Activated CD8-positive, alpha-beta memory T cell treated with anti-CD3 and anti-CD28 coated beads for 24 hours (primary cell): ENCODE results near the gene NTSR1.

Experiments
- DNase-seq: peaks from one replicate; pipeline ENCODE4 v3.0.0-alpha.2; 2020

NTSR1 gene

DNA sequence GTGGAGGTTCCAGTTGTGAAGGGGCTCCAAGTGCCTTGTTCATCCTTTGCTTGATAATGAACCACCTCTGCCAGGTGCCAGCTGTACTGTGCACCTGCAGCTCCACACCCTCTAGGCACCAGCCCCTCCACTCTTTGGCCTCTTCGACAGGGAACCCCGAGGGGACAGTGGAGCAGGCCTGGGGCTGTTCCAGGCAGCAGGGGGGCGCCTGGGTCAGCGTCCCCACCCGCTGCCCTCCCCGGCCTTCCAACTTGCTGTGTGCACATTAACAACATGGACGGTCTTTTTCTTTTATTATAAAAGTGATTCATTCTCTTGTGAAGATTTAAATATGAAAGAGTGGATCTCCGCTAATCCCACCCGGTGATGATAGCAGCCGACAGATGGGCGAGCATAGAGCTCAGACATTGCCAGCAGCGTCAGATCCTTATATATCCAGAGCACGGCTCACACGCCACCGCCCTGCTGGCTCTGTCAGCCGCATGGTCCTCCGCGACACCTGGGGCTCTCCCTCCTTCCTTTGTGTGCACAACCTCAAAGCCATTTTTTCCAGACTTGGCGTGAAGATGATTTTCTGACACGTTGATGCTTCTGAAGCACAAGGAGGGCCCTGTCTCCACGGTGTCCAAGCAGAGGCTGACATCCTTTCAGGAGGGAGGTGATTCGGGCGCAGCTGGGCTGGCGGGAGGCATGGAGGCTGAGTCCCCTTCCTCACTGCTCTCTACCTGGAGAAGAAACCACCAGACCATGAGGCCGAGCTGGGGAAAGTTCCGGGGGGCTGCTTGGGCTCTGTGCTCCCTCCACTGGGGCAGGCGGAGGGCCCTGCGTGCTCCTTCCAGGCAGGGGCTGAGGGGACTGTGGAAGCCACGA is 65.4 kb downstream of the NTSR1 start:
- DNase-seq = no peak

DNA sequence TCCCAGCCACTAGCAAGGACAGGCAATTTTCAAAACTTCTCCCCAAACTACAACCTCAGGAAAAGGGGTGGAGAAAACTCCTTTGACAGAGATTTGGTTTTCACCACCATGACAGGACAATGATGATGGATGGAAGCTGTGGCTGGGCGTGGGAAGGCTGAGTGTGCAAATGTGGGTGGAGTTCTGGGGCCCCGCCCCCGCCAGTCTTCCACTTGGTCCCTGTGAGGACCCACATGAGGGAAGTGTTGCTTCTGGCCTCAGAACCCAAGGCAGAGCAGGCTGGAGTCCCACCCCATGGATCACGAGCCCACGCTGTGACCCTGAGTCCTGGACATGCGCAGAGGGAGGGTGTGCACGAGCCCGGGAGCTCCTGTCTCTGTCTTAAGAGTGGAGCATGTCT is 66.1 kb downstream of the NTSR1 start:
- no peak for DNase-seq

DNA sequence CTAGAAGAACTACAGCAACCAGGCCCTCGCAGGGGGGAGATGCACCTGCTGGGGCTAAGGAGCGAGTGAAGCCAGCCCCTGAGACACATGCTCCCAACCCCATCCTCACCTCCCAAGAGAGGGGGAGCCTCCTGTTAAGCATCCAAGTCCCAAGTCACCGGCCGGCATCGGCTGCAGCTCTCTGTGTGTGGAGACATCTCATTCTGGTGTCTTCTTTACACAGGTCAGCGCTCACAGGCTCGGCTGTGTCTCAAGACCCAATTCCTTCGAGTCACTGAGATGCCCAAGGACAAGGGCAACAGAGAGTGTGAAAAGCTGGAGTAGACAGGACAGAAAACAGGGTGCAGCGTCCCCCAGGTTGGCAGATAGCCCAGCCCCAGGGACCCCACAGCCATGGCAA is 66.6 kb downstream of the NTSR1 start:
- DNase-seq = no peak

DNA sequence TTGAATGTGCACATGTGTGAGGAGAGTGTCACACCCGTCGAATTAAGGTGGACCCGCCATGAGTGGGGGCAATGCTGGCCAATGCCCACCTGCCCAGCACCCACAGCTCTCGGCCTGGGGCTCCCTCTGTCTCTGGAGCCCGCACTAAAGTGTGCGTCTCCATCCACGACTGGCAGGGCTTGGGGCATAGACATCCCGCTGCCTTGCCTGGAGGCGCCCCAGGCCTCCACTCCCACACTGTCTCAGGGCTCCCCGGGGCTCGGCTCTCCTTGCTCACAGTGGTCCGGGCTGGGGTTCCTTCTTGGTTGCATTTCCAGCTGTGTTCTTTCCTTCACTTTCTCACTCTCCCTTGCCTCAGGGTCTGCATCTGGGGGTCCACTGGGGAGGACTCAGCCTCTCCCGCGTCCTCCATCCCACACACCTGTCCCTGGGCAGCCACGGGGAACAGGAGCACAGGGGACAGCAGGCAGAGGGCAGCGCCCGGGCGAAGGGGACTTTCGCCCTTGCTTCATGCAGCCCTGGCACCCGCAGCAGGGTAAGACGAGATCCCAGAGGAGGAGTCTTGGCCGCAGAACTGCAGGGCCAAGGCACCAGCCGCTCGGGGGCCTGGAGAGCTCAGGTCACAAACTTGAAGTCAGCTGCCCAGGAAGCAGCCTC is 67.5 kb downstream of the NTSR1 start:
- no peak for DNase-seq

DNA sequence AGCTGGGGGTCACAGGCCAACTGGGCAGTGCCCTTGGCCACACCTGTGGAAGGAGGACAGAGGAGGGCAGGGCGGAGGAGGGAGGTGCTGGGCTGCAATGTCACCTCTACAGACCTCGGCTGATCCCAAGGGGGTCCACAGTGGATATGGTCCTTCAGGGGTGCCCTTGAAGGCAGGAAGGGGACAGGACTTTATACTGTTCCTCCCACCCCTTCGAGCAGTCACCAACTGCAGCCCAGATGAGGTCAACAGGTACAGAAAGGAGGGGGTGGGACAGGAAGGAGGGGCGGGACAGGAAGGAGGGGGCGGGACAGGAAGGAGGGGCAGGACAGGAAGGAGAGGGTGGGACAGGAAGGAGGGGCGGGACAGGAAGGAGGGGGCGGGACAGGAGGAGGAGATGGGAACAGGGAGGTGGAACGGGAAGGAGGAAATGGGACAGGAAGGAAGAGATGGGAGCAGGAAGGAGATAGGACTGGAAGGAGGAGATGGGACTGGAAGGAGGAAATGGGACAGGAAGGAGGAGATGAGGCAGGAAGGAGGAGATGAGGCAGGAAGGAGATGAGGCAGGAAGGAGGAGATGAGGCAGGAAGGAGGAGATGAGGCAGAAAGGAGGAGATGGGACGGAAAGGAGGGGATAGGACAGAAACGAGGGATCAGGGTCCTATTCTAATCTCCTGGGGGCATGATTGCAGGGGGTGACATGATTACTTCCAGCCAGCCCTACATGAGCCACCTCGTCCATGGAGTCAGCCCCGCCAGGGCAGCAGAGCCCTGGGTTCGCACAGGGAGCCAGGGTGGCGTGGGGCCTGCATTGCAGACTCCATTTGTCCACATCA is 68.3 kb downstream of the NTSR1 start:
- peak; percentile 79 for DNase-seq

DNA sequence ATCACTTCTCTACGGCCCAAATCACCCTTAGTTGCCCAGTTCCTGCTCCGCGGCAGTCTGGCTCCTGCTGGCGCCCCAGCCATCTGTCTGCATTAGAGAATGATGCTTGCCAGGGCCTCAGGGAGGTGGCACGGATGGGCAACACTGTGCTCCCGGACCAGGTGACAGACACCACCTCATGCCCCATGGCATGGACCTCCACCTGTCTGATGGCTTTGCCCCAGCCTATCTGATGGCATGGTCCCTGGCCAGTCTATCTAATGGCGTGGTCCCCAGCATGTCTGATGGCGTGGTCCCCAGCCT is 68.8 kb downstream of the NTSR1 start:
- peak; percentile 69 for DNase-seq

DNA sequence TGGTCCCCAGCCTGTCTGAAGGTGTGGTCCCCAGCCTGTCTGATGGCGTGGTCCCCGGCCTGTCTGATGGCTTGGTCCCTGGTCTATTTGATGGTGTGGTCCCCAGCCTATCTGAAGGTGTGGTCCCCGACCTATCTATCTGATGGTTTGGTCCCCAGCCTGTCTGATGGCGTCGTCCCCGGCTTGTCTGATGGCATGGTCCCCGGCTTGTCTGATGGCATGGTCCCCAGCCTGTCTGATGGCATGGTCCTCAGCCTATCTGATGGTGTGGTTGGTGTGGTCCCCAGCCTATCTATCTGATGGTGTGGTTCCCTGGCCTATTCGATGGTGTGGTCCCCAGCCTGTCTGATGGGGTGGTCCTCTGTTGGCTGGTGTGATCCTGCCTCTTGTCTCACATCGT is 69.4 kb downstream of the NTSR1 start:
- DNase-seq = no peak

DNA sequence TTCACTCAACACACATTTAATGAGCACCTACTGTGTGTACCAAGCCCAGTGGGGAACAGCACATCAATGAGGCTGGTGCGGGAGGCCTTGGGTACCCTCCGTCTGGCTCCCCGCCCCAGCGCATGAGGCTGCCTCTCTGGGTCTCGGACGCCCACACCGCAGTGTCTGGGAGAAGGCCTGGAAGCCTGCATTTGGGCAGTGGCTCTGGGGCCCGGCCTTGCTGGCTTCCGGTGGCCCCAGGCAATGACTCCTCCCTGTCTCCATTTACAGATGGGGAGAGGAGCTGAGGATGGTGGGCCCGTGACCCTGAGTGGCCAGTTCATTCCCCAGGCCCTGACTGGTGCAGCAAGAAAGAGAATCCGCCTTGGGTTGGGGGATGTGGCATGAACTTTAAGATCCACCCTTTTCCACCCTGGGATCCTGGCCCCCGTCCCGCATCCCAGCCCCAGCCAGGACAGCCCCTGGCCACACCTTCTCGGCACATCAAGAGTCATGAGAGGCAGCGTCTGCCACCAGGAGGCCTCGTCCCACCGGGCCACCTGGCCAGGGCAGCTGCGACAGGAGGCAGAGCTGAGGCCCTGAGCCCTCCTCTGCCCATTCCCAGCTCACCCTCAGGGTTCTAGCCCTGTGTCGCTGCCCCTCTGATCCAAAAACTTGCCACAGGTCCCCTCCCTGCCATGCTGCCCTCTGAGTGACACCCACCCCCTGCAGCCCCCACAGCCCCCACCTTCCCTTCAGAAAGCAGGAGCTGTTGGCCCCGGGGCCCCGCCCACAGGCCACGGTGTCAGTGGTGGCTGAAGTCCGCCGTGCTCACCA is 70.2 kb downstream of the NTSR1 start:
- DNase-seq = no peak

DNA sequence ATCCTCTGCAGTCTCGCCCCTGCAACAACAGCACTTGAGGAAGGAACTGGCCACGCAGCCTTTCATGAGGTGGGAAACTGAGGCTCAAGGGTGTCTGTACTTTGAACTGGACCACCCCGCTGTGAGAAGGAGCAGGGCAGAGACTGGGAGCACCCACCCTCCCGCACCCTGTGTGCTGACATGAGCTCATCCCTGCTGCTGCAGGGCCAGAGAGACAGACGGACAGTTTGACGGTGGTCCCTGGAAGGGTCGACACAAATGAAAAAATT is 70.7 kb downstream of the NTSR1 start:
- DNase-seq = no peak

DNA sequence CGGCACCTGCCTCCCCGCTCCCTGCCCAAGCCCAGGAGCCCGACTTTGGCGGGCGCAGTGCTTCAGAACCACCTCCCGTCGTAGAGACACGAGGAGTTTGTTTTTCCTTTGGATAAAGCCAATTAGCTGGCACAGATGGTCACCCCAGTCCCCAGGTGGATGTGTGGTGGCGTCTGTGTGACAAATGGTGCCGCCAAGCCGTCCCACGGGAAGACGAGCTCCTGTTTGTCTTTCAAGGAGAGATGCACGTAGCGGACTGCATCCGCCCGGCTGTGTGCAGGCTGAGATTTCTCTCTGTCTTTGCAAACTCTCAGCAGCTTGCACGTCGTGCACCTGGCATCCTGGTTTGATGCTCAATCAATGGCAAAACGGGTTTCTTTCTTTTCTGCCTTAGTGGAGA is 71.6 kb downstream of the NTSR1 start:
- no peak for DNase-seq

DNA sequence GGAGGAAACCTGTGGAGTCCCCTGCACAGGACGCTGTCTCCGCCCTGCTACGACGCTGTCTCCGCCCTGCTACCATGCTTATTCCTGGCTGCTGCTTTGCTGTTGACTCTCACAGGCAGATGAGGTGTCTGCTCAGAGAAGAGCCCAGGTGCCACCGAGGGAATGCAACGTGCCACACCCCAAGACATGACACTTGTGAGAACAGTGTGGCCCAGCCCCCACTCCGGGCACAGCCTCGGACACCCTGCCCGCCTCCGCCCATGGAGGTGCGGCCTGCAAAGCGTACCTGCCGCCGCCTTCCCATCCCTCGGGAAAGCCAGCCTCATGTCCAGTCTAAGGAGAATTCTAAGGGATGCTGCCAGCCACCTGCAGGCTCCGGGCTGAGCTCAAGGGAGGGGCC is 72.1 kb downstream of the NTSR1 start:
- no peak for DNase-seq

DNA sequence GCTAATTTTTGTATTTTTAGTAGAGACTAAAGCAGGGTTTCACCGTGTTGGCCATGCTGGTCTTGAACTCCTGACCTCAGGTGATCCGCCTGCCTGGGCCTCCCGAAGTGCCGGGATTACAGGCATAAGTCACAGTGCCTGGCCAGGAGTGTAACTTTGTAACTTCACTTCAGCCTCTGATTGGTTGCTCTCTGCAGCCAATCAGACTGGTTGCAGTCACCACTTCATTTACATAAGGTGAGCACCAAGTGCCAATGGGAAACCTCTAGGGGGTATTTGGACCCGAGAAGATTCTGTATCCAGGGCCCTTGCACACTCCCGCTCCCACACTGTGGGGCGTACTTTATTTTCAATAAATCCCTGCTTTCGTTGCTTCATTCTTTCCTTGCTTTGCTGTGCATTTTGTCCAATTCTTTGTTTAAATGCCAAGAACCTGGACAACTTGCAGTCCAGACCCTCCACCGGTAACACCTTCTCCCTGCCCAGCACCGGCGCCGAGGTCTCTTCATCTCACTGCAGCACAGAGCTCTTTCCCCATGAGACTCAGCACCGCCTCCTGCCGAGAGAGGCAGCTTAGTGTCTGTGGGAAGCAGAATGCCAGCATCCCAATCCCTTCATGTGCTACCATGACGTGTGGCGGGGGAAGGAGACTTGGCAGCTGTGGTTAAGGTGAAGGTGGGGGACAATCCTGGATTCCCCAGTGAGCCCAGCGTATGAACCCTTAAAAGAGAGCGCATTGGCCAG is 73.7 kb downstream of the NTSR1 start:
- DNase-seq = no peak

DNA sequence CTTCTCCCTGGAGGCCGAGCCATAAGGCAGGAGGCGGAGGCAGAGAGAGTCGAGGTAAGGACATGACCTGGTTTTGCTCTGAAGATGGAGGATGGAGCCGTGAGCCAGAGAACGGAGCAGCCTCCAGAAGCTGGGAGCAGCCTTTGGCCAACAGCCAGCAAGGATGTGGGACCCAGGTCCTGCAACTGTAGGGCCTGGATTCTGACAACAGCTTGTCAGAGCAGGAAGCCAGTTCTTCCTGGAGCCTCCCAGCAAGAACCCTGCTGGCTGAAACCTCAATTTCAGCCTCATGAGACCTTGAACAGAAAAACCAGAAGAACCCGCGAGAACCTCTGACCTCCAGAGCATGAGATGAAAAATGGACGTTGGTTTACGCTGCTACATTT is 74.2 kb downstream of the NTSR1 start:
- DNase-seq = no peak

DNA sequence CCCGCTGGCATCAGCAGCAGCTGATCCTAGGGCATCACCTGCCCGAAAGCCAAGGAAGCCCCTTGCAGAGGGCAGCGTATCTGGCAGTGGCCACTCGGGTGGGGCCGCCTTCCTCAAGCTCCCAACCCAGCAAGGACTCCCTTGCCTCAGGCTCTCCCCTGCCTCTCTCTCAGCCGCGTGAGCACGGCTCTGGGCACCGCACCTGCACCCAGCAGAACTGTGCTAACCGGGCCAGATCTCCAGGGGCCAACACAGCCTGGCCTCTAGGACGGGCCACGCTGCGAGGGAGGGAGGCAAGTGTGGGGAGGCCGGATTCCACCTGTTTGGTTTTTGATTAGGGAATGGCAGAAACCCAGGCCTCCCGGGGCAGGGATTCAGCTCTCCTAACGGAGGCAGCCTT is 75.9 kb downstream of the NTSR1 start:
- DNase-seq = no peak

DNA sequence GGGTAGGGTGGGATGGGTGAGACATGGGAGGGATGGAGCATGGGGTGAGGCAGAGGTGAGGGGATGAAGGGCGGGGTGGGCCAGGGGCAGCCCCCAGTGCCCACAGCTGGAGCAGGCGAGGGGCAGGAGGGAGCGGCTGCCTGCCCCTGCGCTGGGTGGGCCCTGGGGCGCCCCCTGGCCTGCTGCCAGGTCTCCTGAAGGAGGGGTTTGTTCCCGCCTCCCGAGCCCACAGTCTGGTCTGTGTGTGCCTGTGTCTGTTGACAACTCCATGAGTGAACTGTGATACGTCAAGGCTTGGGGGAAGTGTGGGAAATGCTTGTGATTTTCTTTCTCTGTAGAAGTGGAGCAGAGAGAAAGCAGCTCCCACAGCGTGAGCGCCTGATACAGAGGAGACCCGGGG is 76.8 kb downstream of the NTSR1 start:
- no peak for DNase-seq

DNA sequence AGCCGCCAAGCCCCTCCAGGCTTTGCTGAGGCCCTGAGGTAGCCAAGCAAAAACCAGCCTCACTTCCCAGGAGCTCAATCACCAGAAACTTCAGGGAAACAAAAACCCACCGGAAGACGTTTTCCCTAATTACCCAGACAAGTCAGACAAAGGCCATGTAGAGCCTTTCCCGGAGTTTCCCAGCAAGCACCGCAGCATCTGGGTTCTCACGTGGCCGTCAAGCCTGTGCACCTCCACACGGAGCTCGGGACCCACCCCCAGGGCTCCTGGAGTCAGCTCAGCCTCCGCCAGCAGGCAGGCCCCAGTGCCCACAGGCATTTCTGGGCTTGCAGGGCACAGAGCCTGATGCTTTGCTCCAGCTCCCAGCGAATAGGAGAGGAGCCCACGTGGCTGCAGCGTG is 77.5 kb downstream of the NTSR1 start:
- no peak for DNase-seq

DNA sequence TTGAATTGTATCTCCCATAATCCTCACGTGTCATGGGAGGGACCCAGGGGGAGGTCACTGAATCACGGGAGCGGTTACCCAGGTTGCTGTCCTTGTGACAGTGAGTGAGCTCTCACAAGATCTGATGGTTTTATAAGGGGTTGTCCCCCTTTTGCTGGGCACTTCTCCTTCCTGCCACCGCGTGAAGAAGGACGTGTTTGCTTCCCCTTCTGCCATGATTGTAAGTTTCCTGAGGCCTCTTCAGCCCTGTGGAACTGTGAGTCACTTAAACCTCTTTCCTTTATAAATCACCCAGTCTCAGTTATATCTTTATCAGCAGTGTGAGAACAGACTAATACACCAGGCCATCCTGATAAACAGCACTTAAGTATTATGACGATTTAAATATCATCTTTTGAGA is 78.7 kb downstream of the NTSR1 start:
- DNase-seq = no peak

DNA sequence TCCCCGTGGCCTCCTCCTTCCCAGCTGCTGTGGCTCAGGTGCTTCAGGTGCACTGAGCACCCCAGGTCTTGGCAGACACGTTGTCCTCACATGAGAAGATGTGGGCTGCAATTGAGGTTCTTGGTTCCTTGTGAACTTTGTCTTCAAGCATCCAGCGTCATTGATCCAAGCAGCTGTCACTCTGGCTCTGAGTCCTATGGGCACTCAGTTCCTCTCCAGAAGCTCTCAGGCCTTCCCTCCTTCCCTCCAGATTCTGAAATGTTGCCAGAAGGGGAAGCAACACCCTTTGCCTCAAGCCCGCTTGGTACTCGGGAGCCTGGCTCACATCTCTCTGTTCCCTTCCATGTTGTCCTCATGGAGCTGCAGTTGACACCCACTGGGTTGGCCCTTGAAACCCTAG is 79.2 kb downstream of the NTSR1 start:
- no peak for DNase-seq

DNA sequence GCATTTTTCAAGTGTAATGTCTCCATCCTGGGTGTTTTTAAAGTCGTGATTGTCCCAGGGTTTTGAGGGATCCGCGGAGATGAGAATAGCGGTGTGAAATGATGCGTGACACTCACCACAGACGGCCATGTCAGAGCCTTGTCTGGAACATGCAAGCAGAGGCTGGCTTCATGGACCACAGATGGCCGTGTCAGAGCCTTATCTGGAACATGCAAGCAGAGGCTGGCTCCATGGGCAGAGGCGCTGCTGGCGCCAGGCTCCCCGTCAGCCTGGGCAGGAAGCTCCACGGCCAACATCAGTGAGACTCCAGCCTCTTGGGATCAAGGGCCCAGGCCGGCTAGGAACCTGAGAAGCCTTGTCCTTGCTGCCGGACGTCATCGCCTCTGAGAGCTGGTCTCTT is 80.0 kb downstream of the NTSR1 start:
- DNase-seq = no peak

DNA sequence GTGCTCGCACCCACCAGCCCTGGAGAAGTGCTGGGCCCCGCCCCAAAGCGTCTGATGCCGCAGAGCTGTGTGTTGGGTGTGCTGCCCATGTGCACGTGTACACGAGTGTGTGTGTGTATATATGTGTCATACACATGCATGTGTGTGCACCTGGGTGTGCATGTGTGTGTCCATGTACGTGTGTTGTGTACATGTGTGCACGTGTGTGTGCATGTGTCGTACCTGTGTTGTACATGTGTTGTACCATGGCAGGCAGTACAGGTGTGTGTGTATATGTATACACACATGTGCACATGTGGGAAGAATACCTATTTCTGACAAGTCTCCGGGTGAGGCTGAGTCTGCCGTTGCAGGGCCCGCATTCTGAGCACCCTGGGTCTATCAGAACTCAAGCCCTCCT is 81.4 kb downstream of the NTSR1 start:
- DNase-seq = no peak

DNA sequence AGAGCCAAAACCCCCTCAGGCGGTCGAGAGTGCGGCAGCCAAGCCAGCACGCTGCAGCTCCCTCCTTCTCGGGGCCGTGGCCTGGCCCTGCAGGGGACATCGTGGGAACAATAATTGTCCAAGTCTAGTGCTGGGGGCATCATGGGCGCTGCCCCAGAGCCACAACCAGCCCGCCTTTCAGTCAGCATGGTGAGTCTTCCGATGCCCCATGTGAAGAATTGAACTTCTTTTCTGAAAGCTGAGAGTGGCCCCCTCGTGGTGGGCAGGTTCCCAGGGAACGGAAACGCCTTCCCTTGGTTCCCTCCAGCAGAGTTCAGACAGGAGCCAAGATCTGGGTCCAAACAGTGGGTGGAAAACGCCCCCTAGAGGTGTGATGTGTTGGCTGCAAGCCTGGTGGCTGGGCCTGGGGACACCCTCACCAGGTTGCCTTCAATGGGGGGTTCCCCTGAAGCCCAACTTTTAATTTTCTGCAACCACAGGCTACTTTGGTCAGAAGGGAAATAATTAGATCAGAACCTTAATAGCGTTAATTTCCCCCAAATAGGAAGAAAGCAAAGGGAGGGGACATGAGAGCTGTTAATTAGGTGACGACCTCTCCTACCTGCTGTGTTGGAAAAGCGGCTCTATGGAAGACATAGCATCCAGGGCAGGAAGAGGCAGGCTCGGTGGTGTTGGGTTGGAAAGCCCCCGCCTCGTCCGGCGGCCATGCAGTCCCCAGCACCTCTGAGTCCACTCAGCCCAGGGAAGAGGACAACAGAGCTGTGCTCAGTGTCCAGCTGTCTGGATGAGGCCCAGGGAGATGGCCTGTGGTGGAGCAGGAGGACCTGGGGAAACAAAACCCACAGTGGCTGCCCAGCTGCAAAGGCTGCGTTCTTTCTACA is 82.9 kb downstream of the NTSR1 start:
- peak; percentile 86 for DNase-seq
